Brain microvascular endothelial cell (primary cell): ENCODE data around the gene DUSP8.

ENCODE experiments used
- DNase-seq: peaks from one replicate; pipeline ENCODE4 v3.0.0-alpha.2; 2020
- H3K27ac ChIP-seq: fragments of 250-450 bp; sonication (Bioruptor Pico); 2 replicates; pipeline ENCODE4 v1.5.1; 2020; ENCODE audit warnings: mild to moderate bottlenecking, moderate library complexity
- H3K27me3 ChIP-seq: fragments of 250-450 bp; sonication (Bioruptor Pico); replicated peaks from 2 replicates; pipeline ENCODE4 v1.5.1; 2020; ENCODE audit warnings: mild to moderate bottlenecking
- H3K36me3 ChIP-seq: fragments of 250-450 bp; sonication (Bioruptor Pico); replicated peaks from 2 replicates; pipeline ENCODE4 v1.5.1; 2020; ENCODE audit warnings: mild to moderate bottlenecking
- H3K4me3 ChIP-seq: 2 replicates; pipeline ENCODE4 v1.5.1; 2011; ENCODE audit warnings: low read depth, mild to moderate bottlenecking, control low read depth, low read length, moderate library complexity
- in situ Hi-C: cut with HindIII; loops from 2 replicates; pipeline ENCODE4 v1.10.0; 2017; ENCODE audit warnings: low sequenced_read_pairs, low pct_ligation_motif_present
- TF ChIP-seq, protein P1 (sequence below): IDR thresholded peaks from 2 replicates; pipeline ENCODE4 v1.5.1; 2011; ENCODE audit warnings: low read depth, mild to moderate bottlenecking, moderate library complexity, low read length, control low read depth, inconsistent platforms; ENCODE audit errors: missing control alignments

DUSP8 gene

DNA sequence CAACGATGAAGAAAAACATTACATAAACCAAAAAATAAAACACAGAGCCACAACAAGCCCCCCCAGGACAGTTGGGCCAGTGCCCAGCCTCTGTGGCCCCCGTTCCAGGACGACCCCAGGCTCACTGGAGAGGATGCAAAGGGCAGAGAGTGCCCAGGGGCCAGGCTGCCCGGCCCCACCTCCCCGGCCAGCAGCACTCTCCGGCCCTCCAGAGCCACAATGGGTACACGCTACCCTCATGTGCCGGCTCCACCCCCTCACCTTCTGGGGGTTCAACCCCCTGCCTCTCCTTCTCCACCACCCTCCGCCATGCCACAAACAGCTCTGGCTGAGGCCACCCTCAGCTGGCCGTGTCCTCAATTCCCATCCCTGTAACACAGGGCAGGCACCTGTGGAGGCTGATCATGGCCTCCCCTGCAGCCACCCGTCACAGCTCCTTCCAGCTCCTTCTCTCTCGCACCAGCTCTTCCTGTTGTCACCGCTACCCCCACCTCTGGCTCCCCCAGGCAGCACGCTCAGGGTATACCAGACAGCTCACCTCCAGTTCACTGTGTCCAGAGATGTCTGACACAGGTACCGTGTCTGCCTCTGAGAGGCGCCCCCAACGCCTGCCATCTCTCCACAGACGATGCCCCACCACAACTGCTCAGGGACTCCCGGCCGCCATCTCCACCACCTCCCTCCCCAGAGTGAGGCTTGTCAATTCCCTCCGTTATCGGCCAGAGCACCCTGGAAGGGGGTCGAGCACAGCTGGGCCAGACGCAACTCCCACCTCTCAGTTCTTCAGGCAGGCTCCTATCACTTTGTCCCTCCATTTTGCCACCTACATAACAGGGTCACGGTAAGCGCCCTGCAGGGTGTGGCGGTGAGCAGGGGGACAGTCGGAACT is 54.7 kb downstream of the DUSP8 start:
- TF ChIP-seq, protein P1, sequence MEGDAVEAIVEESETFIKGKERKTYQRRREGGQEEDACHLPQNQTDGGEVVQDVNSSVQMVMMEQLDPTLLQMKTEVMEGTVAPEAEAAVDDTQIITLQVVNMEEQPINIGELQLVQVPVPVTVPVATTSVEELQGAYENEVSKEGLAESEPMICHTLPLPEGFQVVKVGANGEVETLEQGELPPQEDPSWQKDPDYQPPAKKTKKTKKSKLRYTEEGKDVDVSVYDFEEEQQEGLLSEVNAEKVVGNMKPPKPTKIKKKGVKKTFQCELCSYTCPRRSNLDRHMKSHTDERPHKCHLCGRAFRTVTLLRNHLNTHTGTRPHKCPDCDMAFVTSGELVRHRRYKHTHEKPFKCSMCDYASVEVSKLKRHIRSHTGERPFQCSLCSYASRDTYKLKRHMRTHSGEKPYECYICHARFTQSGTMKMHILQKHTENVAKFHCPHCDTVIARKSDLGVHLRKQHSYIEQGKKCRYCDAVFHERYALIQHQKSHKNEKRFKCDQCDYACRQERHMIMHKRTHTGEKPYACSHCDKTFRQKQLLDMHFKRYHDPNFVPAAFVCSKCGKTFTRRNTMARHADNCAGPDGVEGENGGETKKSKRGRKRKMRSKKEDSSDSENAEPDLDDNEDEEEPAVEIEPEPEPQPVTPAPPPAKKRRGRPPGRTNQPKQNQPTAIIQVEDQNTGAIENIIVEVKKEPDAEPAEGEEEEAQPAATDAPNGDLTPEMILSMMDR, result no peak
- DNase-seq, result no peak
- in situ Hi-C loops, result no loop called here
- Histone ChIP-seq H3K27me3 (no peaks in the 10 kb centered on the region), H3K4me3 (no peak overlapping the region), H3K27ac (no peak overlapping the region), H3K36me3 (no peaks in the 10 kb centered on the region)

DNA sequence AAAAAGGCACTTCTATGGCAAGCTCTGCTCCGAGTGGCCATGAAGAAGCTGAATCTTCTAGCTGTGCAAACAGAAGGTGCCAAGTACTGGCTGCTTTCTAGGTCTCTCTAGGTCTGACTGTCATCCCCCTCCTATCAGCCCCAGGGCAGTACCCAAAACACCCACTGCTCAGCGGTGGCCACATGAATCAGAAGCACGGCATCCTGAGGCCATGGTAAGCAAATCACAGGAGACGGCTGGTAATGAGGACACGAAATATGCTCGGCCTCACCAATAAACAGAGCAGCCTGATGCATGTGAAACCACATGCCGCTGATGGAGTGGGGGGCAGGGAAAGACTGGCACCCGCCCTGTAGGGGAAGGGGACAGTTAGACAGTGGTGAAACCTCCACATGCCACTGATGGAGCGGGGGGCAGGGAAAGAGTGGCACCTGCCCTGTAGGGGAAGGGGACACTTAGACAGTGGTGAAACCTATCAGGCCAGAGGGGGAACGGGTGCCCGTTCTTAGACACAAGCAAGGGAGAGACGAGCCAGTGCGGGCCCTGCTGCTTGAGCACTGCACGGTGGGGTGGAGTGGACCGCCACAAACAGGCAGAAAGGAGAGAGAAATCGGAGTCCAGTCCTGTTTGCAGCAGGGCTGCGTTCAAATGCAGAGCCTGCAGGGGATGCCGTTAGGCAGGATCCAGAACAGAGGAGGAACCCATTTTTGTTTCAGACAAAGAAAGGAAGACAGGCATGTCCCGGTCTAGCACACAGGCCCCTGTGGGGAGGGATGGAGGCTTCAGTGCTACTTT is 55.6 kb downstream of the DUSP8 start:
- no peaks in the 10 kb centered on the region for H3K36me3 ChIP-seq
- H3K4me3 ChIP-seq, result no peak overlapping the region
- TF ChIP-seq, protein P1, result peak; percentile 17
- peak; percentile 33 for DNase-seq
- H3K27me3 ChIP-seq, result no peaks in the 10 kb centered on the region
- in situ Hi-C loops, result no loop called here
- H3K27ac ChIP-seq, result no peak overlapping the region

DNA sequence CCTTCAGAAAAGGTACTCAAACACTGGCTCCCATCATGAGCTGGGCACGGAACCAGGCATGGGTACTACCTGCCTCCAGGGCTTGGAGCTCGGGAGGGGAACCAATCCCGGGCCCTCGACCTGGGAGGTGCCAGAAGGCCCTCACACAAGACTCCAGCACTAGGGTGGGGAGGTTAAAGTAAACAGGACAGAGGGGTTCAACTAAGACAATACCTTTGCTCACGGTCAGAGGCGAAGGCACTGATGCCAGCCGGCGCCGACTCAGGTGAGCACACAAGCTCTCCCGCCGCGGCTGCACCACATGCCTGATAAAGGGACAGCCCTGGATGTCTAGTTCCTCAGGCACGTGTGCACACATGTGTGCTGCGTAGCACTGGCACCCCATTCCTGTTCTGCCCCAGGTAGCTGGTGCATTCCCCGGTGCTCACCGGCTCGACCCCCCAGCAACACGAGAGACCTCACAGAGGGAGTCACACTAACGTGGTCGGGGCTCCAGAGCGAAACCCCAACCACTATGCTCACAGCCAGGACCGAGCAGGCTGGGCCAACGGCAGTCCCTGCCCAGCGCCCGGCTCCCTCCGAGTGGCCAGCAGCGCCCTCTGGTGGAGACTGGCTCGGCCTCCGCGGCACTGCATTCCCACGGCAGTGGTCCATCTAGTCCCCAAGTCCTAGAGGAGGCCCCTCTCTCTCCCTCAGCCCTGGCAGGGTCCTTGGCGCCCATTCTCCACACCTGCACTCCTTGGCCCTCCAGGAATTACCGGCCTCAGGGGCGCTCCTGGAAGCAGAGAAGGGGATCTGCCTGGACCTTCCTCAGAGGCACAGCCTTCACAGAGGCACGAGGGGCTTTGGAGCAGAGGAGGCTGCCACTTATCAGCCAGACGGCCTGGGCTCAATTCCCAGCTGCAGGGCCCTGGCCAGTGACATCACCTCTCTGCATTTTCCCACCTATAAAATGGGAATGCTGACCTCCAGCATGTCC is 56.7 kb downstream of the DUSP8 start:
- DNase-seq, result peak; percentile 54
- in situ Hi-C loops, result no loop called here

DNA sequence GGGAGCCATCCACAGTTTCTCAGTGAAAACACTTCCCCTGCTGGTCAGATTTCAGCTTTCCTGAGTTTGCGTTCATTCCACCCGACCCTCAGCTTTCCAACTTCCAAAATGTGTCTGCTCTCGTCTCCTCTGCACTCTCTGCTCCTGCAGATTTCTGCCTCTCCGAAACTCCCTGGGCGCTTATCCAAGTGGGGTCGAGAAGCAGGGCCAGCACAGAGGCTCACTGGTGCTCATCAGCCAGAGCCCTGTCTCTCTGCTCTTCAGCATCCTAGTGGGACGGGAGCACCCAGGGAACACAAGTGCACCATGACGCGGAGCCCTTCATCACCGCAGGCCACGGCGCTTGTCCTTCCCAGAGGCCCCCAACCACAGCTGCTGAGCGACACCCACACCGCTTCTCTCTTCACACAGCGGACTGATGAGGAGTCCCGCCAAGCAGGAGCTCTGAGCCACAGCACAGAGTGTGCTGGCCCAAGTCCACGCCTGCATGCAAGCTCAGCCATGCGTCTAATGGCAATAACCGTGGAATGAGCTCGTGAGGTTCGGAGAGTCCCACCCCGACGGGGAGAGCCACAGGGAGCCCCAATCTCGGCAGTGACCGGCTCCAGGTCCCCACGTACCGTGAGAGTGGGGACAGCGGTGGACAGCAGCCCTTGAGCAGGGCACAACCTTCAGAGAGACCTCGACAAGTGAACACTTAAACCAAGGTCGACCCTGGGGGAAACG is 57.6 kb downstream of the DUSP8 start:
- Histone ChIP-seq H3K36me3 (no peaks in the 10 kb centered on the region), H3K27me3 (no peaks in the 10 kb centered on the region), H3K27ac (no peak overlapping the region), H3K4me3 (no peak overlapping the region)
- TF ChIP-seq, protein P1, result no peak
- DNase-seq, result no peak
- in situ Hi-C loops, result no loop called here

More for the DNA sequence above, 56.7 kb downstream of the DUSP8 start:
- Histone ChIP-seq H3K27ac (no peak overlapping the region), H3K27me3 (no peaks in the 10 kb centered on the region), H3K36me3 (no peaks in the 10 kb centered on the region), H3K4me3 (no peak overlapping the region)
- TF ChIP-seq, protein P1, result peak; percentile 94
